HL-60/S4 treated with phorbol 12-myristate 13-acetate at 8.2 ng/mL for 4 days and 3 days (cell line): ENCODE measurements around the gene NCKAP5.

Experiments
- in situ Hi-C: fragments of 300-500 bp; cut with MboI; formaldehyde crosslinking; loops from 2 replicates; pipeline ENCODE4 v1.15.0; 2022; ENCODE audit warnings: low sequenced_read_pairs

NCKAP5 gene

DNA sequence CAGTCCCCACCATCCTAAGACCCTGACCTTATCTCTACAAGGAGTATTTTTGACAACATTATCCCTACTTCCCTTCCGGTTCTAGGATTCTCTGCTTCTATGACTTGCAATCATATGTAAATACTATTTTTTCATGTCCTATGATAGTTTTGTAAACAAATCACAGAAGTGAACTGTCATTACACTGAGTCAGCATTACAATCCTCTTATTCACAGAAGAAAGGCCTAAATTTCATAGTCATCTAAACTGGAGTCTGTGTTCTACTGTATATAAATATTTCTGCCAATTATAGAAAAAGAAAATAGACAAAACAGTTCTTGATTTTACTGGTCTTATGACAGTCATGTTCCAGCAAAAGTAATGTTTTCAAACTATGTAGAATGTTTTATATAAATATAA is 265.1 kb downstream of the NCKAP5 start:
- in situ Hi-C loops: no loop called here

DNA sequence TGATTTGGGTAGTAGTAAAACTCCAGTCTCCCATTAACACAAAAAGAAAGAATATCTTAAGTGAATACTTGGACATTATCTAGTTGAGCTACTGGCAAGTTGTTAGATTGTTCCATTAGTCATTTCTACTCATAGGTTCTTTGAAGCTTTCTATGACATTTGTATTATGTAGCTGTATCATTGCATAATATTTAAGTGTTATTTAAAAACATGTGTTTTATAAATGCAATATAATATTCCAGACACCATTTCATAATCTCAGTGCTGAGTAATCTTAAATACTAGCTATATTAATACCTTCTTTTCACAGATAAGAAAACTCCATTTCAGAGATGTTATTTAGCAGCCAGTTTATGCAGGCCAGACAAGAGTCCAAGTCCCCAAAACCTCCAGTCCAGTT is 271.9 kb downstream of the NCKAP5 start:
- in situ Hi-C loops: no loop called here

DNA sequence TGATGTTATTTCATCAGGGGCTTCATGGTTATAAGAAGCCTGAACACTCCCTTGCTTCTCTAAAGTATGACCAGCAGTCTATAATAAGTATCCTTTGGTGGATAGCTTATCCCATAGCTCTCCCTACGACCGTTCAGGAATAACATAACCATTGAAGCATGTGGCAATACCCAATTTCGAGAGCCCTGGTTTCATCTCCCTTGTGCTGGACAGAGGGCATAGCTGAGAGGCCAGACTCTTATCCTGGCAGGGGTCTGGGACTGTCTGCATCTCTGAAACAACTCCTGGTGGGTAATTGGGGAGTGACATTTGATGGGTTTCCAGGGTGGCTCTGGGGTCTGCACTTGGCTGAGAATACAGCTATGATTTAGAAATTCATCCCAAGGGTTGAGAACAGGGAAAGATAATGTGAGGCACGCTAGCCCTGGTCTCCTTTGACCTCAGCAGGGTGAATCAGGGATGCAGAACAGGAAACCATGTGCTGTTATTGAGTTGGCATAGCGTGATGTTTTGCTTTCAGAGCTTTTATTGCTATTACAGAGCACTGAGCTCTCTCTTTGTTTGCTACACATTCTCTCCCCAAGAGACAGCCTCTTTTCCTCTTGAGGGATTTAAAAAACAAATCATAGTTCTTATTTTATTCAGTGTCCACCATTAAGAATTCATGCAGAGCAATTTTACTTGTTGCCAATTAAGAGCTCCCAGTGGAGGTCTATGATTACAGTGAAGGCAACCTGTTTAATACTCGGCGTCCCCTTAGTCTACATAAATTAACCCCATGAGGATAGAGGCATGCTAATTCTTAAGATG is 274.5 kb downstream of the NCKAP5 start:
- in situ Hi-C loops: no loop called here

DNA sequence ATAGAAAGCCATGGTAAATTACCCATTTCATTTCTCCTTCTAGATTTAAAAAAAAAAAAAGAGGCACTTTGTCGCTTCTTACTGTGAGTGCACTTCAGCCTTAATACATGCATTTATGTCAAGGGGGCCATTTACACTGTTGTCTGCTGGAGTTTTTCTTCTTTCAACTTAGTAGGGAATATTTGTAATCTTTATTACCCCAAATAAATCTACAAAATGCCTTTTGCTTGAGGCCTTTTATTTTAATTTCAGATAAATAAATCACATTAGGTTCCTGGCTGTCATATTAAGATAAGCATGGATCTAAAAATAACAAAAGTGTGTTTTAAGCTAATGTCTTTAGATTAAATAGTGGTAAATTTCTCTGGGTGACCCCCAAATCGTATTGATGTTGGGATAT is 276.0 kb downstream of the NCKAP5 start:
- in situ Hi-C loops: no loop called here

DNA sequence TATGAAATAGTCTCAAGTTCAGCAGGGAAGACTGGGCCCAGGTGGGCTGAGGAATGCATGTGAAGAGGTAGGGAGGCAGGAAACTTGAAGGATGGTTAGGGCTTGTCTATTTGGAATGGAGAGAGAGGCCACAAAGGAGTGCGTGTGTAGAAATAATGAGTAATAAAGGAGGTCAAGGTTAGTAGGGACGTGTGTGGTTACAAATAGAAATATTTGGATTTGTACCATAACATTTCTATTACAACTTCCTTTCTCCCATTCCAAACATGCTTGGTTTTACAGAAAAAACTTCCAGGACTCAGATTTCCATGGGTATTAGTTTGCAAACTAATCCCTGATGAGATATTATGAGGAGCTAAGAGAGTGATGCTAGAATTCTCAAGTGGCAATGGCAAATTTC is 280.6 kb downstream of the NCKAP5 start:
- in situ Hi-C loops: no loop called here

DNA sequence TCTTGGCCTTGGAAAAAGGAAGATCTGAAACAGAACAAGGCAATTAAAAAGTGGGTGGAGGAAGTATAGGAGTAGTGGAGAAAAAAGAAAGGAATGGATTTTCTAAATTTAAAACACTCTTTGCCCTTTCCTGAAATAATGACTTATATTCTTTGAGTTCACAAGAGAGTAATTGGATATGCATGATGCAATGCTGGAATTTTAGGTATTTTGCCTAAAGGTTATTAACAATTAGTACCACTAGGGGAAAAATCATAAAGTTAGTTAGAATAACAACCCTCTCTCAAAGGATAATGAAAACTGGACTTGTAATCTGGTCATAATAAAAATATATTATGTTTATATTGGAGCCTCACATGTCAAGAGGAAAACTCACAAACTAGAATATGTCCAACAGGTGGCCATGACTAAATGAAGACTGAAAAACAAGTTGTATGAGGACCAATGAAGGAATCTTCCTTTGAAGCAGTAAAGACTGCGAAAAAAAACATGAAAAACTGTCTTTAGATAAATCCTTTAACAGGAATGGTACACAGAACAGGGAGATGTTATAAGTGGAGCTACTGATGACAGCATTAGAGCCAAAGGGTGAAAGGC is 281.8 kb downstream of the NCKAP5 start:
- in situ Hi-C loops: no loop called here

DNA sequence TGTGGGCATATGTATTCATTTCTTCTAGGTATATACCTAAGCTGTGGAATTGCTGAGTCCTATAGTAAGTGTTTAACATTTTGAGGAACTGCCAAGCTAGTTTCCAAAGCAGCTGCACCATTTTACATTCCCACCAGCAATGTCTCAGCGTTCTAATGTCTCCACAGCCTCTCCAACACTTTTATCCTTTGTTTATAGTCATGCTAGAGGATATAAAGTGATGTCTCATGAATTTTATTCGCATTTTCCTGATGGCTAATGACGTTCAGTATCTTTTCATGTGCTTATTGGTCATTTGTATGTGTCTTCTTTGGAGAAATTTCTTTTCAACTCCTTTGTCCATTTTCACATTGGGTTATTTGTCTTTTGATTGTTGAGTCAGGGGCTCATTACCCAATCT is 295.2 kb downstream of the NCKAP5 start:
- in situ Hi-C loops: no loop called here

DNA sequence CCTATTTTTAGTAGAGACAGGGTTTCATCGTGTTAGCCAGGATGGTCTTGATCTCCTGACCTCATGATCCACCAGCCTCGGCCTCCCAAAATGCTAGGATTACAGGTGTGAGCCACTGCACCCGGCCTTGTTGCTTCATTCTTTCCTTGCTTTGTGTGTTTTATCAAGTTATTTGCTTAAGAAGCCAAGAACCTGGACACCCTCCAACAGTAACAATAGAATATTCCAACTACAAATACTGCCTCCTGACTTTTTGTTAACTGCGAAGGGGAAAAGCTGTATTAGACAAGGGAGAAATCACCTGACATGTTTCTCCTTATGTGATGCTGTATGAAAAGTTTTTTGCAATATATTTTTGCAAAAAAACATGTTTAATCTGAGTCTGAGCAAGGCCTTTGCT is 297.2 kb downstream of the NCKAP5 start:
- in situ Hi-C loops: no loop called here

DNA sequence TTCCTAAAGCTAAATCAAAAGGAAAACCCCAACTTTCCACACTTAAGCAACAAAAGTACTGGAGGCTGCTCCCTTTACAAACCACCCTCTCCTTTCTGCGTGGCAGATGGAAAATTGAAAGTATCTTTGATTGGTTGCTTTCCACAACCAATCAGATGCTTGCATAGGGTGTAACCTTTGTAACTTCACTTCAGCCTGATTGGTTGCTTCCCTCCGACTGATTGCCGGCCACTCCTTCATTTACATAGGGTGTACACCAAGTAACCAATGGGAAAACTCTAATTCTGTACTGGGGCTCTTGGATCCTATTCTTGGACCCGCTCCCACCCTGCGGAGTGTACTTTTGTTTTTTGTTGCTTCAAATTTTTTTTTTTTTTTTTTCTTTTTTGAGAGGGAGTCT is 297.7 kb downstream of the NCKAP5 start:
- in situ Hi-C loops: no loop called here

DNA sequence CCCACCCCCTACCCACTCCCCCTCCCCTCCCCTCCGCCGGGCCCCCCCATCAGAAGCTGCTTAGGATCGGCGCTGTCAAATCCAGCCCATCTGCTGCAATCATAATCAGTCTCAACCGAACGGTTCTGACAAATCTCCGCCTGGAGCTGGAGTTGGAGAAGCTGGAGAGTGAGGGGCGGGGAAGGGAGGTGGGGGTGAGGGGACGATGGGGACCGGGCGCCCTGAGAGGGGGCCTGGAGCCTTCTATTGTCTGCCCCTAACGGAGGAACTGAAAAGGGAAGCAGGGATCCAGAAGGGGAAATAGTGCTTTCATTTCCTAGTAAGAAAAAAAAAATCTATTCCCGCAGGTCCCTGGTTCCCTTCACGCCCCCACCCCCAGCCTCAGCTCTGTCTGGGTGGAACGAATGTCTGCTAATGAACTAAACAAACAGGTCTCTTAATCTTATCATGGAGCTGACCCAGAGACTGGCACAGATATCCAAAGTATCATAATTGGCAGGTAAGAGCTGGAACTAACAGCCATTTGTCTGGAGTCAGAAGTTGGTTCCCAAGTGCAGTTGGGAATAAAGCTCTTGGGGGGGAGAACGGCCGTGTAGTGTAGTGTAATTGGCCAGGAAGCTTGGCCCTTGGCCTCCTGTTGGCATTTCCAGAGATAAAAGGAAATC is 301.2 kb downstream of the NCKAP5 start:
- in situ Hi-C loops: no loop called here

DNA sequence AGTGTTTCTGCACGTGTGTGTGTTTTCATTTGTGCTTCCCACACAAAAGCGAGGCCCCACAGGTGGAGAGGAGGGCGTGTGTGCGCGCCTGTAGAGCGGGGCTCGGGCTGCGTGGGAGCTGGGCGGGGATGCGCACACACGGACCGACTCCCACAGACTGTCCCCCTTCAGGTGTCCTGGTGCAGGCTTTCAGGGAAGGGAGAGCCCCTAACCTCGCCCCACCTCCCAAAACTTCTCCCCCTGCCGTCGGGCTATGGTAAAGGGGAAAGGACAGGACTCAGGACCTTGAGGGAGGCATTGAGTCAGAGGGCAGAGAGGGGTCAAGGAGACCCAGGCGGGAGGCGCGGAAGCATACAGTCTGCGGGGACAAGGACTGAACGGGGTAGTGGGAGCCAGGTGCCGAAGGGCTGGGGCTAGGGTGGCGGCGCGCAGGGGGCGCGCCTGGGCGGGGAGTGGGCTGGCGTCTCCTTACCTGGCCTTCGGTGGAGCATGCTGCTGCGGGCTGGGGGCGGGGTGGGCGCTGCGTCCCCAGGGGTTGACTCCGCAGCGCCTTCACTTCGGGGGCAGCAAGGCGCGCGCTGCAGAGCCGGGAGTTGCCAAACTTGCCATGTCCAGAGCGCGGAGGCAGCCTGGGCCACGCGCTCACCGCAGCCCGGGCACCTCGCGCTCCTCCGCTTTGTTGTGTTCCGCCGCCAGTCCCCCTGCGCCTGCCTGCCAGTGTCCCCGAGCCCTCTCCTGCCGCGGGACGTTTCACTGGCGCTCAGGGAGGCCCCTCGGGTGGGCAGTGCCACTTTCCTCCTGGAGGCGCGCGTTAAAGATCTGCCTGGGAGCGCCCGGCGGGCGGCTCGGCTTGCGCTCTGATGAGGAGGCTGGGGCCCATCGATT is 302.0 kb downstream of the NCKAP5 start:
- in situ Hi-C loops: no loop called here

DNA sequence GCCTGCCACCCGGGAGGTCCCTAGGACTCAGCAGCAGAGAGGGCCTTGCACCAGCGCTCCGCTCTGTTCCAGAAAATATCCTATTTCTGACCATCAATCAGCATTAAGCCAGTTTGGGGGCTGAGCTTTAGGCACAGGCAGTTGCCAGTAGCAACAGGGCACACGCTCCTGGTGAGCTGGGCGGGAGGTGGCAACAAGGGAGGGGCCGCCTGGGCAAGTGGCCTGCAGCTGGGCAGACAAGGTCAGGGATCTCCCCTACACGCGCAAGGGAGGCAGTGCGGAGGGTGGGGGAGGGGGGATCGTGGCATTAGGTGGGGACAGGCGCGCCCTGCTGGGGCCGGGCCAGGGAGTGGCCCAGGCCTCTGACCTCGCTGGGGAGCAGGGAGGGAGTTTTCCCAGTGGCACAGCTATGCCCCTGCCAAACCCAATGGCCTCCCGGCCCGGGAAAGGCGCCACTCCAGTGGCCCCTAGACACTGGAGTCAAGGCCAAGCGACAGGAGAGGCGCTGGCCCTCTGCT is 302.8 kb downstream of the NCKAP5 start:
- in situ Hi-C loops: no loop called here

DNA sequence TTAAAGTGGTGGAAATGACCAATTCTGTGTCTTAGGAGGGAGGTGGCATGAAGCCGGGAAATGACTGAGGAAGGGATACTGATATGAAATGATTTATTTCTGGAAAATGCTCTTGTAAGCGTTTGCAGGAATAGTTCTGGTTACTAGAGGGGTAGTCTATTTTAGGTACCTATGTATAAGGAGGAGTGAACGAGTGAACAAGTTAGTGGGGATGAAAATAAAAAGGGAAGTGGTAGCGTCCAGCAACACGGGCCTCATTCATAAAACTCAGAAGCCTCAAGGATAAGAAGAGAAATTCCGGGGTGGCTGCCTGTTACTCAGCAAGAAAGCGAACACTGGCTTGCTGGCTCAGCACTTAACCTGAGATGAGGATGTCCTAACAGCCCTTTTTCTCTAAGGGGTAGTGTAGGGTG is 303.3 kb downstream of the NCKAP5 start:
- in situ Hi-C loops: no loop called here

DNA sequence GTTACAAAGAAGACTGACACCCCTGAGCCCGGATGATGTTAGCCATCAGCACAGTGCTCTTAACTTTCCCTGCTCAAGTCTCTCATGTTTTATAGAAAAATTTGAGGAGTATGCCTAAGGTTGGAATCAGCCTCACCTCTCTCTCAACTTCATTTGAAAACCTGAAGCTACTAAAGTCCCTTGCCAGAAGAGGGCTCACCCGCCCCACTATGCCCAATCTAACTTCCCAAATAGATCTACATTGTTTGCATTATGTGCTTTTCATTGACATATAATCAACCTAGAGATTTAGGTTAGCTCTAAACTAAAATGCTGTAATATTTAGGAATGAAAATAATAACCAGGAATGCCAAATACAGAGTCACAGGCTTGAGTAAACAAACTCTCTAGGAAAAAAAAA is 305.4 kb downstream of the NCKAP5 start:
- in situ Hi-C loops: no loop called here

DNA sequence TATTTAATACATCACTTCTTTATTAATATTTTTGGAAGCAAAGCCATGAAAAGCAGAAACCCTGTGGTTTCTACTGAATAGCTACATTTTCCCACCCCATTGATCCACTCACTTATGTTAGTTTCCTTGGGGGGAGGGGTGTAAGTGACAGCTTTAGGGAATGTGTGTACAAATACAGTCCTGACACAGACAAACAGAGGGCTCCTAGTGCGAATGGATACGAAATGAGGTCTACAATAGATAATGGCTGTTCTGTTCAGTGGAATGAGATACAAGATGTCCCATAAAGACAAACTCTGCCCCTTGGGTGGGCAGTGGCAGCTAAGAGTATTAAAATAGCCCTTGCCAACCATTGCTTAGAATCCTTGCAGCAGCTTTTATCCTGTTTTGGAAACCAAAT is 312.9 kb downstream of the NCKAP5 start:
- in situ Hi-C loops: no loop called here

DNA sequence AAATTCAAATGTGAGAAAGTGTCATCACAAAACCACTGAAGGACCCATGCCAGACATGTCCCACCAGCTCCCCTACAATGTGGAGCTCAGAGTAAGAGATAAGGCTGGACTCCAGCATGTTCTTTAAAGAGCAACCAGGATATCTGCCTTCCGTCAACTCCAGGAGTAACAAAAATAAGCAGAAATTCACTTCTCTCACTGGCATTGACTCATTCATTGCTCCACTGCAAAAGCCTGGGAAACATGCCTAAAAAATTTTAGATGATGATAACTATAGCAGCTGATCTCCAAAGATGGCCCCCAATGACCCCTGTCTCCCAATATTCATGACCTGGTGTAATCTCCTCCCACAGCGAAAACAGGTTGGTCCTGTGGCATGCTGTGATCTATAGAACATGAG is 314.5 kb downstream of the NCKAP5 start:
- in situ Hi-C loops: no loop called here

DNA sequence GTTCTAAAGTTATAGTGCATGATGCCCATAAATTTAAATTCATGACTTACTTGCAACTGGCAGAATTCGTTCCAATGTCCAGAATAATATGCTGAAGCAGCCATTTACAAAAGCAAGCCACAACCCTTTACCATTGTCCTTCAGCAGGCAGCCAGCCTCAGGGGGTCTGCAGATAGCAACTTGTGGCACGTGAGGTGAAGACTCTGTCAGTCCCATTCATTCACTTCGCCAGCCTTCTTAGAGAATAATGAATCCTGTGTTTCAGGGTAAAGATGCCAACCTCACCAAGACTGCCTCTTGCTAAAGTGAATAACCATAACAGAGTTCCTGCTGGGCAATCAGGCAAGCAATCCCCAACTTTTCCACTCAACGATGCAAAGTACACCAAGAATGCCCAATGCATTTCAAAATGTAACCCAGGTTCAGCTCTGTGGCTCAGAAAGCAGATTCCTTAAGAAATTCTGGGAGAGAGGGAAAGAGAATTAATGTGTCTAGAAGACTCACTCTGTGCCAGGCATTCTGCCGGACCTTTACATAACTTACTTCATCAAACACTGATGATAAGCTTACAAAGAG is 315.4 kb downstream of the NCKAP5 start:
- in situ Hi-C loops: no loop called here

DNA sequence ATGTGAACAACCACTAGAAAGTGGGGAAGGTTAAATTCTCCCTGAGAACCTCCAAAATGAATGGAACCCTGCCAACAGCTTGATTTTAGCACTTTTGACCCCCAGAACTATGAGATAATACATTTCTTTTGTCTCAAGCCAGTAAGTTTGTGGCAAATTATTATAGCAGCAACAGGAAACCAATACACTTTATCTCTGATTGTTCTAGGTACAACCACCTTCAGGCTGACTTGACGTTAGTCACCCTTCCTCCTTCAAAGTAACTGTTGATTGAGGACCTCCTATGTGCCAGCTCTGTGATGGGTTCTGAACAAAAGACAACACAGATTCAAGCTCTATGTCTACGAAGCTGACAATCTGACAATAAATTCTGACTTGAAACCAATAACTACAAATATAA is 318.9 kb downstream of the NCKAP5 start:
- in situ Hi-C loops: no loop called here

DNA sequence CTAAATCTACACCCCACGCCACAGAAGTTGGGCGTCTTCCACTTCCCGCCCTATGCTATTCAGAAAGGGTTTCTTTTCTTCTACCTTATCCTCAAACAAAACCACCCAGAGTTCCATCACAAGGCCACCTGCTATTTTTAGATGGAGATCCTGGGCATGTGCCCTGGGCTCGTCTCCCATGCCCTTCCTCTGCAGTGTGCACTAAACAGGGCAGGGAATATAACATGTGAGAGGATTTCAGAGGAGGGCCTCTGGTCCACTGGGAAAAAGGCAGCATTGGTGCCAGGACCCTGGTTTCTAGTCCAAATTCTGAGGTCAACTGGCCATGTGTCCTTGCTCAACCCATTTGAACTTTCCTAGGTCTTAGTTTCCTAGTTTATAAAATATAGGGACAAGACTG is 320.0 kb downstream of the NCKAP5 start:
- in situ Hi-C loops: no loop called here

DNA sequence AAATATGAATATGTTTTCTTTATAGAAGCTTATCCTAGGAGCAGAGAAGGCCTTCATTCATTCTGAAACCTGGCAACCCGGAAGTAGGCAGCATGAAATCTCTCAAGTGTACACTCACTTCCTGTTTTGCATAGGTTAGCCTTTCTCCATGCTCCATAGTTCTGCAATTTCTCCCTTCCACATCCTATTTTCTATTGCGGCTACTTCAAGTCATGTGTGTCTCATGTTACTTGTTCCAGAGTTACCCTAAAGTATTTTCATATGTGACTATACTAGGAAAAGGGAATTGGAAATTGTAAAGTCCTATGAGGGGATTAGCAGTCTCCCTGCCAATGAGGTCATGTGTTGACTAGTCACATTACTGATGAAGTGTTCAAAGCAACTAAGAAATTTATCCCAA is 320.6 kb downstream of the NCKAP5 start:
- in situ Hi-C loops: no loop called here

DNA sequence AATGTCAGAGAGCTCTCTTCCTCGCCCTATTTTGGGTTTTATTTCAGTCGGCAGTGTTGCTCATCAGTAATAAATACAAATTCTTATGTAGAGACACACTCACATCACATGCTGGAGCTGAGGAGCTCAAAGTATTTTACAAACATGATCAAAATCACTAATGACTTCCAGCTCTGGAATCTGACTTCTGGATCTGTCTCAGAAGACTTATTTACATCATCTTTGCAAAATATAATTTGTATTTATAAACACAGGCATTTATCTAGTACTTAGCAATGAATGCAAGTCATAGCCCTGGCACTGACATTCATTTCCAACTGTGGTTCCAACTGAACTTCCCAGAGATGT is 327.1 kb downstream of the NCKAP5 start:
- in situ Hi-C loops: no loop called here
